Testis (tissue), 2 donors: ENCODE data around the gene MADCAM1.

Source experiments
- POLR2A ChIP-seq: fragments of 450-650 bp; IDR thresholded peaks from one replicate; pipeline ENCODE4 v1.6.1; 2017; ENCODE audit warnings: antibody characterized with exemption, mild to moderate bottlenecking, moderate library complexity
- TF ChIP-seq, protein P1 (sequence below), 3 experiments: fragments of 450-650 bp in 2 of 3; fragments of 200-600 bp in 1 of 3; sonication (generic) in 1 of 3; IDR thresholded peaks; one replicate each; pipeline ENCODE4 v1.5.1; 2016 to 2019; ENCODE audit warnings: antibody characterized with exemption in 3 of 3, mild to moderate bottlenecking in 2 of 3, moderate library complexity in 1 of 3

DNA sequence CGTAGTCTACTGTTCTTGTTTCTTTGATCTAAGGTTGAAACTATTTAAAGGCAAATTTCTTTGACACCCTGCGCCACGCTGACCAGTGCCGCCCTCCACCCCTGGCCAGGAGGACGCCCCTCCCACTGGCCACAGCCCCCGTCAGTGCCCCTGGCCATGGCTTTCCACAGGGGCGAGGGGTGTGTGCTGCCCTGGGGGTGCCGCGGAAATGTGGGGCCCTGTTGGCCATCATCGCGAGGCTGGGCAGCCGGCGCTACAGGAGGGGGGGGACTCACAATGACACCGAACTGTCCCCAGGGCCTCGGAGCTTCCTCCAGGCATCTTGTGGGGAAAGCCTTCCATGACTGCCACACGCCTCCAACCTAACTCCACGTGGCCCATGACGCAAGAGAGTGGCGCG is 46.4 kb upstream of the MADCAM1 start:
- TF ChIP-seq, protein P1, sequence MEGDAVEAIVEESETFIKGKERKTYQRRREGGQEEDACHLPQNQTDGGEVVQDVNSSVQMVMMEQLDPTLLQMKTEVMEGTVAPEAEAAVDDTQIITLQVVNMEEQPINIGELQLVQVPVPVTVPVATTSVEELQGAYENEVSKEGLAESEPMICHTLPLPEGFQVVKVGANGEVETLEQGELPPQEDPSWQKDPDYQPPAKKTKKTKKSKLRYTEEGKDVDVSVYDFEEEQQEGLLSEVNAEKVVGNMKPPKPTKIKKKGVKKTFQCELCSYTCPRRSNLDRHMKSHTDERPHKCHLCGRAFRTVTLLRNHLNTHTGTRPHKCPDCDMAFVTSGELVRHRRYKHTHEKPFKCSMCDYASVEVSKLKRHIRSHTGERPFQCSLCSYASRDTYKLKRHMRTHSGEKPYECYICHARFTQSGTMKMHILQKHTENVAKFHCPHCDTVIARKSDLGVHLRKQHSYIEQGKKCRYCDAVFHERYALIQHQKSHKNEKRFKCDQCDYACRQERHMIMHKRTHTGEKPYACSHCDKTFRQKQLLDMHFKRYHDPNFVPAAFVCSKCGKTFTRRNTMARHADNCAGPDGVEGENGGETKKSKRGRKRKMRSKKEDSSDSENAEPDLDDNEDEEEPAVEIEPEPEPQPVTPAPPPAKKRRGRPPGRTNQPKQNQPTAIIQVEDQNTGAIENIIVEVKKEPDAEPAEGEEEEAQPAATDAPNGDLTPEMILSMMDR (IDR thresholded peaks at IDR 0.05): no peak
- TF ChIP-seq POLR2A: no peak
